ENCODE data around the gene SERPINB4.

GRCh38 chr18:63679820-63680606, 36.0 kb upstream of the SERPINB4 start:
- TF ChIP-seq POLR2AphosphoS5 (IDR thresholded peaks at IDR 0.05) (no peak), POLR2A (IDR thresholded peaks at IDR 0.05) (no peak), EP300 (IDR thresholded peaks at IDR 0.05) (no peak)

Data from suprapubic skin (tissue), 4 donors.